GM12878 (cell line): Measurements from ENCODE around the gene PCDHGA4. TPM values are rescaled to one million over a fixed set of nuclear protein-coding genes. Genes with fewer than 3 reads are reported as not detected.

Experiments used
- ASH2L ChIP-seq: fragments of 300-600, 200-600 bp; sonication (generic); IDR thresholded peaks from 2 replicates; pipeline ENCODE4 v1.6.1; 2017; ENCODE audit warnings: low read depth, mild to moderate bottlenecking, borderline replicate concordance
- CHD1 ChIP-seq: IDR thresholded peaks from 2 replicates; pipeline ENCODE4 v1.6.1; 2012; ENCODE audit warnings: low read depth, low read length, improper control_type of control experiment
- CHD4 ChIP-seq: fragments of 200-600 bp; sonication (generic); IDR thresholded peaks from 2 replicates; pipeline ENCODE4 v1.6.1; 2016; ENCODE audit warnings: mild to moderate bottlenecking
- CREB1 ChIP-seq: IDR thresholded peaks from 2 replicates; pipeline ENCODE4 v1.6.1; 2012; ENCODE audit warnings: low read depth, mild to moderate bottlenecking, inconsistent platforms
- HDGF ChIP-seq: fragments of 450-650 bp; IDR thresholded peaks from 2 replicates; pipeline ENCODE4 v1.6.1; 2016; ENCODE audit warnings: antibody characterized with exemption
- HSF1 ChIP-seq: fragments of 150-350 bp; IDR thresholded peaks from 2 replicates; pipeline ENCODE4 v1.6.1; 2014; ENCODE audit warnings: mild to moderate bottlenecking, low read depth, low read length
- IKZF1 ChIP-seq: fragments of 450-650 bp; conservative IDR thresholded peaks from 2 replicates; pipeline ENCODE4 v1.6.1; 2017; ENCODE audit warnings: antibody characterized with exemption, mild to moderate bottlenecking
- IKZF2 ChIP-seq, 2 experiments: fragments of 450-650 bp; IDR thresholded peaks; 2 replicates each; pipeline ENCODE4 v1.6.1; 2017; ENCODE audit warnings: mild to moderate bottlenecking in 2 of 2, moderate library complexity in 2 of 2
- IRF3 ChIP-seq: fragments of 450-650 bp; IDR thresholded peaks from 2 replicates; pipeline ENCODE4 v1.6.1; 2014; ENCODE audit warnings: mild to moderate bottlenecking
- MEF2B ChIP-seq: fragments of 450-650 bp; IDR thresholded peaks from 2 replicates; pipeline ENCODE4 v1.6.1; 2018; ENCODE audit warnings: mild to moderate bottlenecking, moderate library complexity; ENCODE audit not compliant: partially characterized antibody, poor library complexity, severe bottlenecking
- MXI1 ChIP-seq: fragments of 150-350 bp; IDR thresholded peaks from 2 replicates; pipeline ENCODE4 v1.6.1; 2011; ENCODE audit warnings: low read depth, mild to moderate bottlenecking, inconsistent platforms, low read length, improper control_type of control experiment
- MYB ChIP-seq: fragments of 150-350 bp; IDR thresholded peaks from 2 replicates; pipeline ENCODE4 v1.6.1; 2014; ENCODE audit warnings: mild to moderate bottlenecking, low read depth, low read length, borderline replicate concordance
- POLR2AphosphoS5 ChIP-seq: IDR thresholded peaks from 2 replicates; pipeline ENCODE4 v1.6.1; 2011; ENCODE audit warnings: mild to moderate bottlenecking, low read length, inconsistent platforms
- POU2F2 ChIP-seq: IDR thresholded peaks from 3 replicates; pipeline ENCODE4 v1.6.1; 2011; ENCODE audit warnings: low read depth, mild to moderate bottlenecking, low read length, borderline replicate concordance
- RFX5 ChIP-seq: IDR thresholded peaks from 2 replicates; pipeline ENCODE4 v1.6.1; 2011; ENCODE audit warnings: low read depth, low read length, improper control_type of control experiment
- RUNX3 ChIP-seq: IDR thresholded peaks from 2 replicates; pipeline ENCODE4 v1.6.1; 2012; ENCODE audit warnings: low read length, inconsistent platforms
- SIX5 ChIP-seq: IDR thresholded peaks from 2 replicates; pipeline ENCODE4 v1.6.1; 2011; ENCODE audit warnings: mild to moderate bottlenecking, low read depth, low read length, moderate library complexity; ENCODE audit not compliant: severe bottlenecking
- SKIL ChIP-seq: fragments of 450-650 bp; IDR thresholded peaks from 2 replicates; pipeline ENCODE4 v1.6.1; 2017; ENCODE audit warnings: mild to moderate bottlenecking, low read depth, inconsistent platforms; ENCODE audit not compliant: poor library complexity, severe bottlenecking
- SMAD5 ChIP-seq: IDR thresholded peaks from 2 replicates; pipeline ENCODE4 v1.6.1; 2016; ENCODE audit warnings: antibody characterized with exemption, low read depth
- SPI1 ChIP-seq: IDR thresholded peaks from 2 replicates; pipeline ENCODE4 v1.6.1; 2011; ENCODE audit warnings: low read depth, mild to moderate bottlenecking, low read length, moderate library complexity, borderline replicate concordance; ENCODE audit not compliant: insufficient read depth
- SREBF2 ChIP-seq: IDR thresholded peaks from 2 replicates; pipeline ENCODE4 v1.6.1; 2012; ENCODE audit warnings: mild to moderate bottlenecking, low read length
- SRF ChIP-seq, 2 experiments: IDR thresholded peaks; 2 replicates each; pipeline ENCODE4 v1.6.1; 2011; ENCODE audit warnings: low read depth in 2 of 2, low read length in 2 of 2, mild to moderate bottlenecking in 1 of 2, moderate library complexity in 1 of 2
- SUPT20H ChIP-seq: IDR thresholded peaks from 2 replicates; pipeline ENCODE4 v1.6.1; 2011; ENCODE audit warnings: low read depth, mild to moderate bottlenecking, low read length, moderate library complexity, borderline replicate concordance; ENCODE audit not compliant: control insufficient read depth
- TCF12 ChIP-seq: IDR thresholded peaks from 2 replicates; pipeline ENCODE4 v1.6.1; 2011; ENCODE audit warnings: low read depth, mild to moderate bottlenecking, low read length
- TCF7 ChIP-seq: IDR thresholded peaks from 2 replicates; pipeline ENCODE4 v1.6.1; 2014; ENCODE audit warnings: antibody characterized with exemption, borderline replicate concordance
- ZBED1 ChIP-seq: IDR thresholded peaks from 2 replicates; pipeline ENCODE4 v1.6.1; 2016; ENCODE audit warnings: borderline replicate concordance
- ZNF622 ChIP-seq: fragments of 450-650 bp; IDR thresholded peaks from 2 replicates; pipeline ENCODE4 v1.6.1; 2017; ENCODE audit warnings: mild to moderate bottlenecking, inconsistent platforms
- polyA plus RNA-seq, 11 experiments: library from polyadenylated mRNA; depleted of rRNA in 4 of 11; unstranded in 6 of 11; stranded (reverse) in 5 of 11; fragments of >200 nt; fragmentation: Nextera tagmentation in 4 of 11; fragmentation: Illumina TruSeq in 1 of 11; extraction: Ambion mirVana in 4 of 11; extraction: Trizol in 1 of 11; gene quantifications; 1 replicate in 1 of 11; 2 replicates in 10 of 11; pipeline versions ENCODE4 v1.2.1 to v1.2.3, GENCODE V29; 2011 to 2016; ENCODE audit warnings: inconsistent platforms in 2 of 11, missing spikeins in 2 of 11, low read depth in 1 of 11
- total RNA-seq, 4 experiments: library from RNA; depleted of rRNA in 3 of 4; stranded (reverse); fragments of >200 nt in 3 of 4; fragmentation: Illumina TruSeq in 1 of 4; extraction: Trizol in 1 of 4; gene quantifications; 2 replicates each; pipeline versions ENCODE4 v1.2.1 to v1.2.3, GENCODE V29; 2013 to 2021

The PCDHGA4 gene
- total and polyA plus RNA-seq, 10 of the 15 experiments (the other 5 are each of a cell fraction or from before 2014, with no cell fraction given): 0.09 to 0.17 (median 0.13) TPM; not detected in 3

- TF ChIP-seq IRF3 (no peak), RUNX3 (no peak), RFX5 (no peak), CREB1 (peak; percentile 87), SIX5 (no peak), HSF1 (no peak), ZNF622 (no peak), POLR2AphosphoS5 (peak; percentile 98), SMAD5 (peak; percentile 88), SPI1 (peak; percentile 93), POU2F2 (peak; percentile 62), MYB (no peak), ASH2L (peak; percentile 74; the same call in 1 of the 2 replicates), SREBF2 (no peak; the same call in 1 of the 2 replicates), CHD1 (no peak), MXI1 (peak; percentile 53), SUPT20H (no peak), TCF12 (0 out of 2 replicates have a peak, but pooled peaks have one; percentile 50), CHD4 (no peak), IKZF2 (IDR thresholded peaks at IDR 0.05) (no peak; a peak in 1 of 4 replicates), TCF7 (no peak), IKZF1 (peak; percentile 58), MEF2B (no peak), SRF (IDR thresholded peaks at IDR 0.05; ENCODE audit: low read depth in 2 of 2, low read length in 2 of 2) (peak in 1 of 2 experiments; percentile 39; a peak in 1 of 4 replicates), SKIL (no peak), HDGF (no peak), ZBED1 (0 out of 2 replicates have a peak, but pooled peaks have one; percentile 12)
Measured at GRCh38 chr5:141320225-141321169, 34.3 kb upstream of the PCDHGA4 start, which contains the start of gene TAF7 (continued).
